OCI-LY1 (cell line): ENCODE measurements around the gene LRRC71.

Source experiments
- CTCF ChIP-seq: fragments of 200-600 bp; sonication (generic), shearing (Covaris generic); IDR thresholded peaks from 2 replicates; pipeline ENCODE4 v1.5.1; 2017; ENCODE audit warnings: mild to moderate bottlenecking, antibody characterized with exemption, low read length, moderate library complexity, mixed read lengths
- EZH2 ChIP-seq: fragments of 200-600 bp; sonication (generic), shearing (Covaris generic); IDR thresholded peaks from 2 replicates; pipeline ENCODE4 v1.8.0; 2017; ENCODE audit warnings: borderline replicate concordance, mixed run types, mild to moderate bottlenecking, antibody characterized with exemption, low read length, moderate library complexity, mixed read lengths

- TF ChIP-seq EZH2 (no peak), CTCF (no peak)
Measured at GRCh38 chr1:156884560-156885184, 35.8 kb upstream of the LRRC71 start.
